Loucy (cell line): ENCODE data around the gene TIMD4.
"Not testable (repeated sequence)": the region's sequence is repeated elsewhere in the genome, so short reads cannot be mapped to it uniquely, and the experiment has no call there.

ENCODE experiments used
- H2AFZ ChIP-seq: fragments of 200-600 bp; sonication (generic); 2 replicates; pipeline ENCODE4 v1.6.0; 2016; ENCODE audit warnings: antibody characterized with exemption, mild to moderate bottlenecking, low read length, moderate library complexity
- H3F3A ChIP-seq: fragments of 200-600 bp; 2 replicates; pipeline ENCODE4 v1.6.0; 2016; ENCODE audit warnings: antibody characterized with exemption, low read depth, mild to moderate bottlenecking
- H3K27me3 ChIP-seq: fragments of 200-600 bp; sonication (generic); 2 replicates; pipeline ENCODE4 v1.6.1; 2014; ENCODE audit warnings: low read length, mild to moderate bottlenecking; ENCODE audit not compliant: insufficient read depth, poor library complexity, severe bottlenecking
- H3K36me3 ChIP-seq: fragments of 200-600 bp; sonication (generic); 2 replicates; pipeline ENCODE4 v1.6.1; 2016; ENCODE audit warnings: low read length; ENCODE audit not compliant: insufficient read depth
- H3K4me1 ChIP-seq: fragments of 200-600 bp; sonication (generic); 2 replicates; pipeline ENCODE4 v1.5.1; 2014; ENCODE audit warnings: low read length, mild to moderate bottlenecking; ENCODE audit not compliant: insufficient read depth, poor library complexity, severe bottlenecking
- H3K4me2 ChIP-seq: fragments of 200-600 bp; sonication (generic); 2 replicates; pipeline ENCODE4 v1.6.0; 2014; ENCODE audit warnings: antibody characterized with exemption, low read length, low read depth, mild to moderate bottlenecking; ENCODE audit not compliant: poor library complexity, severe bottlenecking
- H3K4me3 ChIP-seq: fragments of 200-600 bp; sonication (generic); 2 replicates; pipeline ENCODE4 v1.5.1; 2014; ENCODE audit warnings: low read length, mild to moderate bottlenecking, mixed read lengths; ENCODE audit not compliant: poor library complexity, severe bottlenecking
- H3K79me2 ChIP-seq: fragments of 200-600 bp; sonication (generic); 2 replicates; pipeline ENCODE4 v1.6.1; 2014; ENCODE audit warnings: low read length; ENCODE audit not compliant: insufficient read depth
- H3K9ac ChIP-seq: fragments of 200-600 bp; sonication (generic); 2 replicates; pipeline ENCODE4 v1.6.0; 2014; ENCODE audit warnings: mild to moderate bottlenecking, low read depth, low read length, moderate library complexity; ENCODE audit not compliant: poor library complexity, severe bottlenecking
- H3K9me2 ChIP-seq: fragments of 200-600 bp; sonication (generic); replicated peaks from 2 replicates; pipeline ENCODE4 v1.6.1; 2016; ENCODE audit warnings: low read depth, low read length, mixed read lengths
- H3K9me3 ChIP-seq: fragments of 200-600 bp; sonication (generic); 2 replicates; pipeline ENCODE4 v1.6.1; 2014; ENCODE audit warnings: mild to moderate bottlenecking, antibody characterized with exemption, low read length, low read depth; ENCODE audit not compliant: insufficient read depth
- H4K20me1 ChIP-seq: fragments of 200-600 bp; sonication (generic); 2 replicates; pipeline ENCODE4 v1.6.0; 2014; ENCODE audit warnings: antibody characterized with exemption, low read length, mild to moderate bottlenecking; ENCODE audit not compliant: insufficient read depth, poor library complexity, severe bottlenecking
- CTCF ChIP-seq: fragments of 200-600 bp; sonication (generic); conservative IDR thresholded peaks from 2 replicates; pipeline ENCODE4 v1.5.1; 2014; ENCODE audit warnings: mild to moderate bottlenecking, antibody characterized with exemption, low read length
- EZH2phosphoT487 ChIP-seq: fragments of 200-600 bp; IDR thresholded peaks from 2 replicates; pipeline ENCODE4 v1.6.1; 2018; ENCODE audit warnings: antibody characterized with exemption, mild to moderate bottlenecking, moderate library complexity, borderline replicate concordance

TIMD4 gene

GRCh38 chr5:156949424-156949823 lies 13.6 kb downstream of the TIMD4 start:
- Histone ChIP-seq H3F3A (no peaks in the 10 kb centered on the region), H3K9me3 (no peaks in the 10 kb centered on the region), H3K4me1 (no peaks in the 10 kb centered on the region), H3K9ac (no peak overlapping the region), H4K20me1 (no peaks in the 10 kb centered on the region), H3K9me2 (no peaks in the 10 kb centered on the region), H3K79me2 (no peaks in the 10 kb centered on the region), H3K27me3 (no peaks in the 10 kb centered on the region), H3K4me3 (no peak overlapping the region), H3K36me3 (no peaks in the 10 kb centered on the region), H3K4me2 (no peak overlapping the region), H2AFZ (no peak overlapping the region)
- TF ChIP-seq CTCF = no peak
- TF ChIP-seq EZH2phosphoT487 = no peak

- no peak overlapping the region for H3K9ac ChIP-seq
- H3K4me2 ChIP-seq = no peak overlapping the region
- no peaks in the 10 kb centered on the region for H3K4me1 ChIP-seq
- H3F3A ChIP-seq = no peaks in the 10 kb centered on the region
- no peaks in the 10 kb centered on the region for H3K9me3 ChIP-seq
- H4K20me1 ChIP-seq = no peaks in the 10 kb centered on the region
- TF ChIP-seq EZH2phosphoT487 = no peak
- no peak for TF ChIP-seq CTCF
- H3K4me3 ChIP-seq = no peak overlapping the region
- H3K36me3 ChIP-seq = no peaks in the 10 kb centered on the region
- H3K79me2 ChIP-seq = no peaks in the 10 kb centered on the region
- no peak overlapping the region for H2AFZ ChIP-seq
- no peaks in the 10 kb centered on the region for H3K9me2 ChIP-seq
- H3K27me3 ChIP-seq = no peaks in the 10 kb centered on the region
These were observed 15.1 kb downstream of the TIMD4 start for GRCh38 chr5:156947925-156948324.

GRCh38 chr5:156942064-156942463 lies 21.0 kb downstream of the TIMD4 start:
- Histone ChIP-seq H2AFZ (0 out of 2 replicates have a peak overlapping the region, but pooled peaks have one; percentile 26), H3K4me2 (no peak overlapping the region), H3K4me3 (no peak overlapping the region)

GRCh38 chr5:156940462-156940861 lies 22.6 kb downstream of the TIMD4 start:
- not testable (repeated sequence) for H3K4me3 ChIP-seq, H3K27me3 ChIP-seq, H3K9me2 ChIP-seq, H3K9me3 ChIP-seq, H4K20me1 ChIP-seq, H2AFZ ChIP-seq, H3K9ac ChIP-seq, H3K4me2 ChIP-seq, H3K4me1 ChIP-seq, H3K36me3 ChIP-seq, H3F3A ChIP-seq, H3K79me2 ChIP-seq

More at GRCh38 chr5:156942064-156942463, 21.0 kb downstream of the TIMD4 start:
- Histone ChIP-seq H4K20me1 (no peaks in the 10 kb centered on the region), H3K9me2 (no peaks in the 10 kb centered on the region), H3K27me3 (no peaks in the 10 kb centered on the region), H3F3A (no peaks in the 10 kb centered on the region), H3K9me3 (no peaks in the 10 kb centered on the region), H3K36me3 (no peaks in the 10 kb centered on the region), H3K79me2 (no peaks in the 10 kb centered on the region), H3K9ac (no peak overlapping the region), H3K4me1 (no peaks in the 10 kb centered on the region)
- TF ChIP-seq CTCF (no peak), EZH2phosphoT487 (no peak)
